ENCODE data around the gene GPR146.

Gene GPR146

GRCh38 chr7:1049801-1050200, 5.5 kb downstream of the GPR146 start:
- Histone ChIP-seq H3K4me1 (ENCODE audit: control insufficient read depth, low read length) (peaks cover 51% of the 10 kb centered on the region), H3K27me3 (ENCODE audit: control insufficient read depth, low read length) (no peaks in the 10 kb centered on the region), H3K4me3 (ENCODE audit: low read length) (no peak overlapping the region), H3K27ac (ENCODE audit: low read depth, low read length) (no peak overlapping the region), H3F3A (ENCODE audit: control insufficient read depth, insufficient read depth) (peaks cover 6% of the 10 kb centered on the region; the same call in 1 of the 2 replicates), H3K36me3 (ENCODE audit: control insufficient read depth, low read length) (peaks cover under 1% of the 10 kb centered on the region; the same call in 1 of the 2 replicates), H3K9me2 (replicated peaks; ENCODE audit: control insufficient read depth, low read length) (no peaks in the 10 kb centered on the region), H3K79me2 (ENCODE audit: control insufficient read depth, low read length) (peaks cover 18% of the 10 kb centered on the region), H4K20me1 (ENCODE audit: control insufficient read depth, insufficient read depth, low read depth, low read length) (peaks cover 27% of the 10 kb centered on the region), H3K9me3 (ENCODE audit: control insufficient read depth, insufficient read depth, low read length) (no peaks in the 10 kb centered on the region), H3K4me2 (ENCODE audit: low read length) (peak overlapping the region; percentile 38)
- no peak for TF ChIP-seq EZH2phosphoT487 (IDR thresholded peaks at IDR 0.05; ENCODE audit: borderline replicate concordance, low read length)
- no peak for TF ChIP-seq CTCF (IDR thresholded peaks at IDR 0.05; ENCODE audit: low read depth, low read length, poor library complexity, severe bottlenecking)

- Histone ChIP-seq H3K9me2 (replicated peaks; ENCODE audit: control insufficient read depth, low read length) (no peaks in the 10 kb centered on the region), H3K79me2 (ENCODE audit: control insufficient read depth, low read length) (peaks cover 20% of the 10 kb centered on the region), H3K27ac (ENCODE audit: low read depth, low read length) (no peak overlapping the region), H4K20me1 (ENCODE audit: control insufficient read depth, insufficient read depth, low read depth, low read length) (peaks cover 22% of the 10 kb centered on the region), H3K4me1 (ENCODE audit: control insufficient read depth, low read length) (peaks cover 51% of the 10 kb centered on the region), H3F3A (ENCODE audit: control insufficient read depth, insufficient read depth) (peaks cover 4% of the 10 kb centered on the region; the same call in 1 of the 2 replicates), H3K4me2 (ENCODE audit: low read length) (peak overlapping the region; percentile 38; the same call in 1 of the 2 replicates), H3K4me3 (ENCODE audit: low read length) (no peak overlapping the region), H3K27me3 (ENCODE audit: control insufficient read depth, low read length) (no peaks in the 10 kb centered on the region), H3K36me3 (ENCODE audit: control insufficient read depth, low read length) (peaks cover 2% of the 10 kb centered on the region; the same call in 1 of the 2 replicates), H3K9me3 (ENCODE audit: control insufficient read depth, insufficient read depth, low read length) (no peaks in the 10 kb centered on the region)
- TF ChIP-seq EZH2phosphoT487 (IDR thresholded peaks at IDR 0.05; ENCODE audit: borderline replicate concordance, low read length) (no peak), CTCF (IDR thresholded peaks at IDR 0.05; ENCODE audit: low read depth, low read length, poor library complexity, severe bottlenecking) (no peak)
Observed at GRCh38 chr7:1050254-1050906, 6.0 kb downstream of the GPR146 start.

GRCh38 chr7:1050956-1051690, 6.8 kb downstream of the GPR146 start:
- no peak for TF ChIP-seq CTCF (IDR thresholded peaks at IDR 0.05; ENCODE audit: low read depth, low read length, poor library complexity, severe bottlenecking)
- TF ChIP-seq EZH2phosphoT487 (IDR thresholded peaks at IDR 0.05; ENCODE audit: borderline replicate concordance, low read length), result no peak
- Histone ChIP-seq H3K9me3 (ENCODE audit: control insufficient read depth, insufficient read depth, low read length) (no peaks in the 10 kb centered on the region), H3K36me3 (ENCODE audit: control insufficient read depth, low read length) (peaks cover 2% of the 10 kb centered on the region; the same call in 1 of the 2 replicates), H3K79me2 (ENCODE audit: control insufficient read depth, low read length) (peaks cover 19% of the 10 kb centered on the region), H3K9me2 (replicated peaks; ENCODE audit: control insufficient read depth, low read length) (no peaks in the 10 kb centered on the region), H3K4me3 (ENCODE audit: low read length) (no peak overlapping the region), H4K20me1 (ENCODE audit: control insufficient read depth, insufficient read depth, low read depth, low read length) (peaks cover 16% of the 10 kb centered on the region), H3K4me1 (ENCODE audit: control insufficient read depth, low read length) (peaks cover 54% of the 10 kb centered on the region), H3K27ac (ENCODE audit: low read depth, low read length) (no peak overlapping the region), H3F3A (ENCODE audit: control insufficient read depth, insufficient read depth) (no peaks in the 10 kb centered on the region), H3K27me3 (ENCODE audit: control insufficient read depth, low read length) (no peaks in the 10 kb centered on the region), H3K4me2 (ENCODE audit: low read length) (no peak overlapping the region)
